ENCODE results near the gene PHLDB2. TPM values are rescaled to one million over a fixed set of nuclear protein-coding genes. Genes with fewer than 3 reads are reported as not detected.

PHLDB2 gene
- total and polyA plus RNA-seq, 2 of the 4 experiments (the other 2 are of a cell fraction) = 10.6 to 28.7 TPM

- in situ Hi-C loops (cut with MboI; ENCODE audit: low sequenced_read_pairs) = no loop called here
- BruUV-seq (replicated peaks) = no TSS peak
- CTCF ChIA-PET = no interaction called here
These were observed 125.7 kb downstream of the PHLDB2 start for GRCh38 chr3:111984636-111985298.

More at GRCh38 chr3:111984636-111985298, 125.7 kb downstream of the PHLDB2 start:
- H2AK5ac ChIP-seq (ENCODE audit: low read depth, low read length) = no peak overlapping the region
- no peak overlapping the region for H3K4me2 ChIP-seq (ENCODE audit: low read depth, low read length)
- no peak overlapping the region for H3K4me3 ChIP-seq (ENCODE audit: insufficient read depth, low read depth, low read length)
- H4K91ac ChIP-seq (ENCODE audit: insufficient read depth, low read depth, low read length) = no peak overlapping the region
- TF ChIP-seq RFX5 (IDR thresholded peaks at IDR 0.05; ENCODE audit: low read depth, low read length) (no peak), MAZ (IDR thresholded peaks at IDR 0.05; ENCODE audit: borderline replicate concordance, low read depth, low read length) (no peak), RAD21 (IDR thresholded peaks at IDR 0.05; ENCODE audit: low read length) (no peak), MAFK (IDR thresholded peaks at IDR 0.05; ENCODE audit: low read depth, low read length) (no peak), POLR2A (IDR thresholded peaks at IDR 0.05; ENCODE audit: low read depth, low read length) (no peak), CHD1 (IDR thresholded peaks at IDR 0.05; ENCODE audit: low read depth, low read length) (no peak), CEBPB (IDR thresholded peaks at IDR 0.05; ENCODE audit: low read depth, low read length) (no peak)
- no peak for DNase-seq
- intact Hi-C loops (cut with micrococcal nuclease) = no loop called here
- no peak for ATAC-seq (ENCODE audit: low read depth)
- no peak overlapping the region for H3K27ac ChIP-seq (ENCODE audit: insufficient read depth, low read length)
- no peaks in the 10 kb centered on the region for H3K9me1 ChIP-seq (ENCODE audit: insufficient read depth, low read length)
- H2BK20ac ChIP-seq (ENCODE audit: low read depth, low read length) = no peak overlapping the region
- dilution Hi-C loops (cut with HindIII; ENCODE audit: low sequenced_read_pairs, unreplicated experiment) = no loop called here
- no peak overlapping the region for H3K14ac ChIP-seq (replicated peaks; ENCODE audit: low read depth, low read length)
- no peak overlapping the region for H3K18ac ChIP-seq (ENCODE audit: low read depth, low read length)
- H4K20me1 ChIP-seq (ENCODE audit: insufficient read depth, low read length) = peaks cover 8% of the 10 kb centered on the region; the same call in 1 of the 2 replicates
- no peak overlapping the region for H3K56ac ChIP-seq (ENCODE audit: extremely low read depth, insufficient read depth, low read length)
- no peak overlapping the region for H3K23ac ChIP-seq (ENCODE audit: low read depth, low read length)
- H3K9ac ChIP-seq (ENCODE audit: low read depth, low read length) = no peak overlapping the region
- POLR2A ChIA-PET (ENCODE audit: unreplicated experiment) = interaction anchor here (0.5 kb wide), 1 partner anchor 91 kb away, joined by 4 read pairs; no protein-coding TSS in a partner anchor
- H4K5ac ChIP-seq (ENCODE audit: low read depth, low read length) = no peak overlapping the region
- H2BK15ac ChIP-seq (ENCODE audit: low read depth, low read length) = no peak overlapping the region
- H3K36me3 ChIP-seq (ENCODE audit: control insufficient read depth, insufficient read depth, low read length) = peaks cover 8% of the 10 kb centered on the region
- H4K8ac ChIP-seq (ENCODE audit: low read depth in 2 of 2, low read length in 2 of 2) = no peak overlapping the region
- H3K4me1 ChIP-seq (ENCODE audit: control insufficient read depth, insufficient read depth, low read length) = peaks cover 4% of the 10 kb centered on the region; the same call in 1 of the 2 replicates
- H3K4ac ChIP-seq (ENCODE audit: low read depth, low read length) = no peak overlapping the region
- no peak overlapping the region for H2AFZ ChIP-seq (replicated peaks; ENCODE audit: low read length, poor library complexity)
- no peak overlapping the region for H2BK120ac ChIP-seq (ENCODE audit: low read depth, low read length)
- WGBS, 2 experiments (ENCODE audit: extremely low coverage in 2 of 2, insufficient read length in 1 of 2) = no CpG with 5 or more reads among the region's 2 CpGs
- H3K79me1 ChIP-seq (ENCODE audit: low read depth in 1 of 2, low read length in 2 of 2) = peaks cover 20 to 24% of the 10 kb centered on the region in 2 experiments
- H3K9me3 ChIP-seq (ENCODE audit: control insufficient read depth, insufficient read depth, low read length) = no peaks in the 10 kb centered on the region
- no peak overlapping the region for H2BK5ac ChIP-seq (ENCODE audit: low read depth, low read length, poor library complexity, severe bottlenecking)
- H2AK9ac ChIP-seq (replicated peaks; ENCODE audit: low read depth, low read length, poor library complexity) = no peak overlapping the region
- H3K27me3 ChIP-seq (ENCODE audit: control insufficient read depth, insufficient read depth, low read length) = no peaks in the 10 kb centered on the region

All from IMR-90 (cell line).